Endodermal cell (in vitro differentiated cells): ENCODE measurements around the gene NSG2. TPM values are rescaled to one million over a fixed set of nuclear protein-coding genes. Genes with fewer than 3 reads are reported as not detected.

ENCODE experiments used
- DNase-seq: peaks from one replicate; pipeline ENCODE4 v3.0.0-alpha.2; 2017
- H3K27ac ChIP-seq: 2 replicates; pipeline ENCODE4 v1.5.1; 2013; ENCODE audit warnings: mild to moderate bottlenecking, low read depth, low read length, moderate library complexity
- H3K27me3 ChIP-seq: 2 replicates; pipeline ENCODE4 v1.6.1; 2013; ENCODE audit warnings: mild to moderate bottlenecking, low read length, moderate library complexity; ENCODE audit not compliant: insufficient read depth, control insufficient read depth, poor library complexity, severe bottlenecking
- H3K36me3 ChIP-seq: 2 replicates; pipeline ENCODE4 v1.7.0; 2013; ENCODE audit warnings: mild to moderate bottlenecking, low read length, moderate library complexity; ENCODE audit not compliant: control insufficient read depth, insufficient read depth
- H3K4me1 ChIP-seq: one replicate; pipeline ENCODE4 v1.7.0; 2013; ENCODE audit warnings: low read length; ENCODE audit not compliant: control insufficient read depth, insufficient read depth
- H3K4me3 ChIP-seq: 2 replicates; pipeline ENCODE4 v1.5.1; 2013; ENCODE audit warnings: mild to moderate bottlenecking, low read length, moderate library complexity
- H3K9ac ChIP-seq: 2 replicates; pipeline ENCODE4 v1.6.1; 2013; ENCODE audit warnings: mild to moderate bottlenecking, low read length, moderate library complexity; ENCODE audit not compliant: poor library complexity, severe bottlenecking; ENCODE audit errors: extremely low read depth
- H3K9me3 ChIP-seq: 2 replicates; pipeline ENCODE4 v1.6.1; 2013; ENCODE audit warnings: mild to moderate bottlenecking, low read length, moderate library complexity; ENCODE audit not compliant: control insufficient read depth
- H3K27ac Mint-ChIP-seq: 2 replicates; pipeline ENCODE4 v1.8.0; 2020; ENCODE audit warnings: mixed read lengths
- H3K27me3 Mint-ChIP-seq: 2 replicates; pipeline ENCODE4 v1.8.0; 2021; ENCODE audit warnings: mild to moderate bottlenecking, mixed read lengths; ENCODE audit not compliant: insufficient read depth
- H3K36me3 Mint-ChIP-seq: 2 replicates; pipeline ENCODE4 v1.8.0; 2020; ENCODE audit warnings: low read depth, mixed read lengths
- H3K4me1 Mint-ChIP-seq: 2 replicates; pipeline ENCODE4 v1.8.0; 2020; ENCODE audit warnings: mixed read lengths
- H3K4me3 Mint-ChIP-seq: 2 replicates; pipeline ENCODE4 v1.8.0; 2020; ENCODE audit warnings: mild to moderate bottlenecking, moderate library complexity, mixed read lengths
- H3K9me3 Mint-ChIP-seq: 2 replicates; pipeline ENCODE4 v1.8.0; 2020; ENCODE audit warnings: mild to moderate bottlenecking, mixed read lengths
- CTCF ChIP-seq: fragments of 200-600 bp; sonication (generic); conservative IDR thresholded peaks from 2 replicates; pipeline ENCODE4 v1.5.0; 2021; ENCODE audit warnings: antibody characterized with exemption, mild to moderate bottlenecking
- WGBS, 2 experiments: methylation state at CpG; one replicate each; pipeline versions ENCODE4 v1.1.5 to v1.1.7; 2013; ENCODE audit warnings: missing lambda C conversion rate in 2 of 2, mixed read lengths in 1 of 2; ENCODE audit not compliant: insufficient coverage in 1 of 2, insufficient read length in 1 of 2; 5-methylcytosine and 5-hydroxymethylcytosine counted together
- total RNA-seq, 2 donors: library from RNA; stranded (reverse); fragmentation: NEBNext Ultra II Directional in 1 of 2; extraction: Animal tissue kit (Norgen Biotek cat#: 25700) in 1 of 2; gene quantifications; 2 replicates in 1 of 2; 3 replicates in 1 of 2; pipeline ENCODE4 v1.2.1, GENCODE V29; 2021

Gene NSG2
- total RNA-seq, 2 donors from 2014 or later = not detected

GRCh38 chr5:174134545-174134944 is 89.0 kb downstream of the NSG2 start:
- Mint-ChIP-seq H3K4me3 (no peak overlapping the region), H3K27ac (no peak overlapping the region), H3K27me3 (peaks cover 15% of the 10 kb centered on the region), H3K36me3 (no peaks in the 10 kb centered on the region), H3K4me1 (no peaks in the 10 kb centered on the region), H3K9me3 (no peaks in the 10 kb centered on the region)
- Histone ChIP-seq H3K4me3 (no peak overlapping the region), H3K9me3 (no peaks in the 10 kb centered on the region), H3K4me1 (no peaks in the 10 kb centered on the region), H3K36me3 (no peaks in the 10 kb centered on the region), H3K27me3 (no peaks in the 10 kb centered on the region), H3K9ac (no peak overlapping the region), H3K27ac (no peak overlapping the region)
- no peak for TF ChIP-seq CTCF
- WGBS, 2 experiments = 88 to 100% methylated on average over 1 of the region's 1 CpG
- no peak for DNase-seq

GRCh38 chr5:174139623-174140022 is 94.1 kb downstream of the NSG2 start:
- no peak overlapping the region for H3K27ac ChIP-seq
- no peak overlapping the region for H3K9ac ChIP-seq
- TF ChIP-seq CTCF = no peak
- H3K4me3 ChIP-seq = no peak overlapping the region
- no peaks in the 10 kb centered on the region for H3K4me1 ChIP-seq
- no peak for DNase-seq
- no peaks in the 10 kb centered on the region for H3K9me3 ChIP-seq
- peaks cover 17% of the 10 kb centered on the region for H3K4me1 Mint-ChIP-seq
- peaks cover 13% of the 10 kb centered on the region for H3K27me3 ChIP-seq
- no peak overlapping the region for H3K27ac Mint-ChIP-seq
- no peaks in the 10 kb centered on the region for H3K36me3 Mint-ChIP-seq
- peaks cover 29% of the 10 kb centered on the region for H3K27me3 Mint-ChIP-seq
- 94 to 100% methylated on average over 2 to 3 of the region's 3 CpGs for WGBS, 2 experiments
- H3K36me3 ChIP-seq = no peaks in the 10 kb centered on the region
- no peak overlapping the region for H3K4me3 Mint-ChIP-seq
- H3K9me3 Mint-ChIP-seq = no peaks in the 10 kb centered on the region

DNA sequence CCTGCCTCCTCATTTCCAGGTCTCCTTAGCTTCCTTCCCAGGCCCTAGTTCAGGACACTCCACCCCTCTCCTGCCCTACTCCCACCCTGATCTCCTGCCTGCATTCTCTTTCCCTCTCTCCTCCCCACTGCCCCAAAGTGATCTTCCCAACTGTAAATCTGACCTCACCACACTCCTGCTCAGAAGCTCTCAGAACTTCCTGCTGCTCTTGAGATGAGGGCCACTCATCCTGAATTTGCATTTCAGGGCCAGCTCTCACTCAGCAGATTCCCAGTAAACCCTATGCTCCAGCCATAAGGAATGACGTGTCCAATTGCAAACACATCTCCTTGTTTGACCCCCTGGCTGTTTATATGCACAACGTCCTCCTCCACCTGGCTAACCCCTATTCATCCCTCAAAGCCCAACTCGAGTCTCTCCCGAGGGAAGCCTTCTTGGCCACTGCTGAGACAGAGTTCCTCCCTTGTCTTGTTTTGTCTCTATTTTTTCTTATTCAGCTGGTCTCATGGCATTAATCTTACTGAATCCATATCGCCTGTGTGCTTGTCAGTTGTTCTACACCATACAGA is 95.0 kb downstream of the NSG2 start:
- TF ChIP-seq CTCF = no peak
- Histone ChIP-seq H3K4me1 (no peaks in the 10 kb centered on the region), H3K27me3 (peaks cover 22% of the 10 kb centered on the region), H3K9ac (no peak overlapping the region), H3K9me3 (no peaks in the 10 kb centered on the region), H3K4me3 (no peak overlapping the region), H3K27ac (no peak overlapping the region), H3K36me3 (no peaks in the 10 kb centered on the region)
- H3K27ac Mint-ChIP-seq = no peak overlapping the region
- H3K36me3 Mint-ChIP-seq = no peaks in the 10 kb centered on the region
- H3K9me3 Mint-ChIP-seq = no peaks in the 10 kb centered on the region
- H3K4me3 Mint-ChIP-seq = no peak overlapping the region
- DNase-seq = no peak
- peaks cover 17% of the 10 kb centered on the region for H3K4me1 Mint-ChIP-seq
- 73 to 74% methylated on average over 4 to 5 of the region's 5 CpGs for WGBS, 2 experiments
- H3K27me3 Mint-ChIP-seq = peaks cover 38% of the 10 kb centered on the region
